ENCODE data around the gene ATP2B2. TPM values are rescaled to one million over a fixed set of nuclear protein-coding genes. Genes with fewer than 3 reads are reported as not detected.

The ATP2B2 gene
- total RNA-seq, 1 experiment from 2014 or later: not detected

GRCh38 chr3:10363935-10364334 is 141.5 kb downstream of the ATP2B2 start:
- no peak for DNase-seq (ENCODE audit: low read depth)

GRCh38 chr3:10361375-10361774 is 144.0 kb downstream of the ATP2B2 start:
- no peak for DNase-seq (ENCODE audit: low read depth)

- no peak for DNase-seq (ENCODE audit: low read depth)
These were observed 144.9 kb downstream of the ATP2B2 start for GRCh38 chr3:10360478-10360877.

GRCh38 chr3:10359761-10360161 is 145.6 kb downstream of the ATP2B2 start:
- no peak for DNase-seq (ENCODE audit: low read depth)

- DNase-seq (ENCODE audit: low read depth): no peak
These were observed 146.9 kb downstream of the ATP2B2 start for GRCh38 chr3:10358309-10358980.

GRCh38 chr3:10357592-10358308 is 147.6 kb downstream of the ATP2B2 start:
- peak; percentile 95 for DNase-seq (ENCODE audit: low read depth)

GRCh38 chr3:10357095-10357494 is 148.3 kb downstream of the ATP2B2 start:
- no peak for DNase-seq (ENCODE audit: low read depth)

- no peak for DNase-seq (ENCODE audit: low read depth)
These were observed 148.9 kb downstream of the ATP2B2 start for GRCh38 chr3:10356461-10356981.

- no peak for DNase-seq (ENCODE audit: low read depth)
These were observed 150.9 kb downstream of the ATP2B2 start for GRCh38 chr3:10354361-10355015.

GRCh38 chr3:10353661-10354360 is 151.6 kb downstream of the ATP2B2 start:
- DNase-seq (ENCODE audit: low read depth): no peak

GRCh38 chr3:10353160-10353559 is 152.2 kb downstream of the ATP2B2 start:
- DNase-seq (ENCODE audit: low read depth): no peak

GRCh38 chr3:10352146-10352911 is 153.1 kb downstream of the ATP2B2 start:
- peak; percentile 88 for DNase-seq (ENCODE audit: low read depth)

- DNase-seq (ENCODE audit: low read depth): no peak
These were observed 154.2 kb downstream of the ATP2B2 start for GRCh38 chr3:10351013-10351735.

- no peak for DNase-seq (ENCODE audit: low read depth)
These were observed 154.9 kb downstream of the ATP2B2 start for GRCh38 chr3:10350324-10350985.

GRCh38 chr3:10349801-10350200 is 155.6 kb downstream of the ATP2B2 start:
- no peak for DNase-seq (ENCODE audit: low read depth)

- no peak for DNase-seq (ENCODE audit: low read depth)
These were observed 157.0 kb downstream of the ATP2B2 start for GRCh38 chr3:10348404-10348721.

GRCh38 chr3:10347648-10348403 is 157.6 kb downstream of the ATP2B2 start:
- DNase-seq (ENCODE audit: low read depth): no peak

- DNase-seq (ENCODE audit: low read depth): no peak
These were observed 159.5 kb downstream of the ATP2B2 start for GRCh38 chr3:10345911-10346310.

- DNase-seq (ENCODE audit: low read depth): no peak
These were observed 160.3 kb downstream of the ATP2B2 start for GRCh38 chr3:10344944-10345575.
